Activated CD4-positive, alpha-beta memory T cell treated with anti-CD3 and anti-CD28 coated beads, Interleukin-2, amount 10 ng/mL, durations not matched to agents 7 days and 5 days (primary cell): ENCODE measurements around the gene SHQ1. TPM values are rescaled to one million over a fixed set of nuclear protein-coding genes. Genes with fewer than 3 reads are reported as not detected.

Experiments
- CTCF ChIA-PET: fragments of 350-600 bp; sonication (Branson Sonifier 250); formaldehyde crosslinking; loops from one replicate; lab custom pipeline; 2021; ENCODE audit warnings: antibody characterized with exemption, inconsistent platforms; lab: Charles Lee
- POLR2A ChIA-PET: fragments of 350-600 bp; sonication (Branson Sonifier 250); formaldehyde crosslinking; loops from one replicate; lab custom pipeline; 2021; ENCODE audit warnings: antibody characterized with exemption; lab: Charles Lee
- DNase-seq: peaks from one replicate; pipeline ENCODE4 v3.0.0-alpha.2; 2020
- H3K27ac Mint-ChIP-seq: one replicate; pipeline ENCODE4 v1.8.0; 2021; ENCODE audit warnings: mild to moderate bottlenecking, mixed read lengths
- H3K27me3 Mint-ChIP-seq: one replicate; pipeline ENCODE4 v1.8.0; 2021; ENCODE audit warnings: mixed read lengths
- H3K36me3 Mint-ChIP-seq: one replicate; pipeline ENCODE4 v1.8.0; 2021; ENCODE audit warnings: low read depth, mixed read lengths
- H3K4me1 Mint-ChIP-seq: one replicate; pipeline ENCODE4 v1.8.0; 2021; ENCODE audit warnings: mixed read lengths
- H3K4me3 Mint-ChIP-seq: one replicate; pipeline ENCODE4 v1.8.0; 2021; ENCODE audit warnings: mild to moderate bottlenecking, mixed read lengths
- H3K9me3 Mint-ChIP-seq: one replicate; pipeline ENCODE4 v1.8.0; 2021; ENCODE audit warnings: mixed read lengths
- total RNA-seq, 2 experiments: library from RNA; stranded (reverse); gene quantifications; one replicate each; pipeline ENCODE4 v1.2.3, GENCODE V29; 2021

Gene SHQ1
- total RNA-seq, 2 experiments from 2014 or later, result 16.7 to 20.6 TPM

DNA sequence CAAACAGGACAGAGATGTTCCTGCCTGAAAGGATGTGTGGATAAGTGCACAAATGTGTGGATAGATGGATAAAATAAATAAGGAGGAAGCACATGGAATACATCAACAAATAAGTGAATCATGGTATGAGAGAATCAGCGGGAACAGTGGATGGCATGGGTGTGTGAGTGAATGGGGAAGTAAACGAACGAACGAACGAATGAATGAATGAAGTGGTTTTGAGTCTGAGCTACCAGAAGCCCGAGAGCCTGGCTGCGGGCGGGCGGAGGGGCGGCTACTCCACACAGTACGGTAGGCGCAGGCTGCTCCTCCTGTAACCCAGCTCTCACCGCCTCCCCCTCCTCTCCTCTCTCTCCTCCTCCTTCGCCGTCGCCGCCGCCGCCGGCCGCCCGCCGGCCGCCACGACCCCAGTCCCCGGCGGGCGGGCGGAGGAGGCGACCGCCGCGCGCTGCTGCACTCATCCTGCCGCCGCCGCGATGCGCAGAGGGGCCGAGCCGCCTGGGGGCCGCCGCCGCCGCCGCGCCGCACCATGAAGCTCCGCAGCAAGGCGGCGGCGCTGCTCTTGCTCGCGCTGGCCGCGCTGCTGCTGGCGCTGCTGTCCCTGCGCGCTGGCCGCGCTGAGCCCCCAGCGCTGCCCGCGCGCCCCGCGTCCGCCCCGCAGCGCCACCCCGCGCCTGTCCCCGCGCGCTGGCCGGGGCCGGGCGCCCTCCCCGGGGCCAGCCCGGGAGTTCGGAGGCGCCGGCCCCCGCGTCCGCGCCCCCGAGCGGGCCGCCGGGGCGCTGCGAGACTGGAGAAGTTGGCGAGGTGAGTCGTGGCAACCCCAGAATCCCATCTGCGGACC, 39.7 kb upstream of the SHQ1 start, which contains the start of gene GXYLT2:
Gene GXYLT2, plus strand, starts transcription at position 342 of the 841 bp plus-strand sequence. Its CDS starts 188 bp downstream, at position 530.
- ChIA-PET CTCF (interaction anchor here (1.0 to 2.0 kb wide), 3 partner anchors 9 to 37 kb away, joined by 3 to 7 read pairs (median 4); no protein-coding TSS in a partner anchor), POLR2A (no interaction called here)
- H3K27ac Mint-ChIP-seq, result no peak within 1 kb of the TSS
- H3K4me1 Mint-ChIP-seq, result peaks cover 6% of the 10 kb centered on the region
- peaks cover 4% of the 10 kb centered on the region for H3K36me3 Mint-ChIP-seq
- H3K4me3 Mint-ChIP-seq, result peak within 1 kb of the TSS; percentile 49
- H3K9me3 Mint-ChIP-seq, result no peaks in the 10 kb centered on the region
- peak; percentile 21 for DNase-seq
- peaks cover 83% of the 10 kb centered on the region for H3K27me3 Mint-ChIP-seq

DNA sequence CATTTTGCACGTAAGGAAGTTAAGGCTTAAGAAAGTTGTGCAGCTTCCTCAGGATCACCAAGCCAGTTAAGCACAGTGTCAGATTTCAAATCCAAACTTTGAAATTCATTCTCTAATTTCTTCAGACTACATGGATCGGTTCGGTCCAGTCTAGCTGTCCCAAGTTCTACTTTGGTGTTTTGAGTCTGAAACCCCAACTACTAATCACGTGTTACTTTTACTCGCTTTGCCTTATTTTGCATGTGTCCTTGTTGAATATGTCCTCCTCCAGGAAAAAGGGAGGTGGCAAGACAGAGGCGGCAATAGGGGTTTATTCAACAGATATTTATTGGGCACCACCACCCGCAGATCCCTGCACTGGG, 39.1 kb upstream of the SHQ1 start:
- no peak overlapping the region for H3K27ac Mint-ChIP-seq
- H3K36me3 Mint-ChIP-seq, result peaks cover 4% of the 10 kb centered on the region
- peaks cover 77% of the 10 kb centered on the region for H3K27me3 Mint-ChIP-seq
- peak overlapping the region; percentile 49 for H3K4me3 Mint-ChIP-seq
- ChIA-PET CTCF (interaction anchor here (1.0 to 2.0 kb wide), 3 partner anchors 8 to 36 kb away, joined by 3 to 7 read pairs (median 4); no protein-coding TSS in a partner anchor), POLR2A (no interaction called here)
- H3K9me3 Mint-ChIP-seq, result no peaks in the 10 kb centered on the region
- DNase-seq, result no peak
- H3K4me1 Mint-ChIP-seq, result peaks cover 6% of the 10 kb centered on the region

DNA sequence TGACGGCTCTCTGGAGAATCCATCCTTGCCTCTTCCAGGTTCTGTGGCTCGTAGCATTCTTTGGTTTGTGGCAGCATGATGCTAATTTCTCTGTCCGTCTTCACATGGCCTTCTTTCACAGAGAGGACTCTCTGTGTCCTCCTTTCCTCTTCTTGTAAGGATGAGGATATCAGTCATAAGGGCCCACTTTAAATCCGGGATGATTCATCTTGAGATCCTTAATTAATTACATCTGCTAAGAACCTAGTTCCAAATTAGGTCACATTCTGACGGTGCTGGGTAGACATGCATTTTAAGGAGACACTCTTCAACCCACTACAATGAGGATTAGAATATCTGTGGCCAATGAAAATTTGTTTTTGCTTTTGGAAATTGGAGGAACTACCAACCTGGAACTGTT, 23.9 kb upstream of the SHQ1 start:
- CTCF ChIA-PET, result no interaction called here
- DNase-seq, result no peak
- POLR2A ChIA-PET, result no interaction called here
- Mint-ChIP-seq H3K27me3 (peaks cover 5% of the 10 kb centered on the region), H3K27ac (no peak overlapping the region), H3K4me3 (no peak overlapping the region), H3K9me3 (no peaks in the 10 kb centered on the region), H3K36me3 (no peaks in the 10 kb centered on the region), H3K4me1 (no peaks in the 10 kb centered on the region)

DNA sequence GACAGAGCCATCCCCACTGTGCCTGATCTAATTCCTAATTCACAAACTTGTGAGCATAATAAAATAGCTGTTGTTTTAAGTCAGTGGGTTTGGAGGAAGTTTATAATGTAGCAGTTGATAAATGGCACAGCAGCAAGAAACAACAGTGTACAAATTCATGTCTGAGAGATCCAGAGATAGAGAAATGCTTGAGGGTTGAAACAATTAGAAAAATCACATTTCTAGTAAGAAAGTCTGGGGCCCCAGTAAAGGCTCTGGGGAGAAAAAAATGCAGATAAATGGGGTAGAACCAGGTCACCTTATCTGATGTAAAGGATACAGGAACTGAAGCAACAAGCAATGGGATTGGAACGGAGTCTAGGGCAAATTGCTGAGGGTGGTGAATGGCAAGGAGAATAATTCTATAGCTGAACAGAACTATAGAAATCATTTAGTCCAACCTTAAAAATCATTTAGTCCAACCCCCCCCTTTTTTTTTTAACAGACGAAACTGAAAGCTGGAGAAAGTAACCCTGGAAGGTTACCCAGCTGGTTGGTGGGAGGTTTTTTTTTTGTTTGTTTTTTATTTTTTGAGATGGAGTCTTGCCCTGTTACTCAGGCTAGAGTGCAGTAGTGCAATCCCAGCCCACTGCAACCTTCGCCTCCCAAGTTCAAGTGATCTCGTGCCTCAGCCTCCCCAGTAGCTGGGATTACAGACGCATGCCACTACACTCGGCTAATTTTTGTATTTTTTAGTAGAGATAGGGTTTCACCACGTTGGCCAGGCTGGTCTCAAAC, 14.3 kb upstream of the SHQ1 start:
- Mint-ChIP-seq H3K4me1 (no peaks in the 10 kb centered on the region), H3K4me3 (no peak overlapping the region), H3K36me3 (no peaks in the 10 kb centered on the region), H3K9me3 (no peaks in the 10 kb centered on the region), H3K27ac (no peak overlapping the region), H3K27me3 (no peaks in the 10 kb centered on the region)
- ChIA-PET POLR2A (interaction anchor here (0.7 kb wide), 1 partner anchor 390 kb away, joined by 3 read pairs; no protein-coding TSS in a partner anchor), CTCF (interaction anchor here (1.5 kb wide), 1 partner anchor 11 kb away, joined by 6 read pairs; no protein-coding TSS in a partner anchor)
- no peak for DNase-seq

DNA sequence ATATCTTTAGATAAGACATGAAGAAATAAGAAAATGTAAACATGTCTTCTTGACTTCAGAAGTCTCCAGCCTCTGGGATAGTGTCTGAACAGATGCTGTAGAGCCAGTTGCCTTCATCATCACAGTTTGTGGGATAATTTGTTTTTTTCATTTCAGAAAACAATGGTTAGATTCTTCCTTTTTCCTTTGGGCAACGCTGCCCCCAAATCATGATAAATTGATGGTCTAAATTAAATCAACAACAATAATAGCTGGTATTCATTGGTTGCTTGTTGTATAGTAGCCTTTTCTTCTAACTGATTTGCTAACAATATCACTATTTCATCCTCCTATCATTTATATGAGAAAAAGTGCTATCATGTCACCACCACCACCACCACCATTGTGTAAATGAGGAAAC, 12.6 kb upstream of the SHQ1 start:
- Mint-ChIP-seq H3K27ac (no peak overlapping the region), H3K27me3 (no peaks in the 10 kb centered on the region), H3K4me3 (no peak overlapping the region), H3K4me1 (no peaks in the 10 kb centered on the region), H3K9me3 (no peaks in the 10 kb centered on the region), H3K36me3 (no peaks in the 10 kb centered on the region)
- ChIA-PET CTCF (interaction anchor here (0.7 to 1.1 kb wide), 2 partner anchors 10 to 196 kb away, joined by 3 to 4 read pairs; no protein-coding TSS in a partner anchor), POLR2A (no interaction called here)
- DNase-seq, result no peak

DNA sequence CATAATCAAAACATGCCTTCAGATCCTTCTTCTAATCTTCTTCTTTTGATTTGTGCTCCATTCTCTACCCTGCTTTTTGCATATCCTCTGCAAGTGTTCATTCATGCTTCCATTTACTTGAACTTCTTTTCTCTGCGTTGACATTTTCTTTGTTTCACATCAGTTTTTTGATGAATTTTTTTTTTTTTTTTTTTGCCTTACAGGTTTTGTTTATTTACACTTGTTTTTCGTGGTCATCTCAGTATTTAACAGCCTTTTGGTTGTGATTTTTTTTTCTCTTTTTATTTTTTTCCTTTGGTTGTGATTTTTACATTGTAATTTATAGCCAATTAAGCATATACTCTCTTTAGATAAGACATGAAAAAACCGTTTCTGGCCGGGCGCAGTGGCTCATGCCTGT, 11.8 kb upstream of the SHQ1 start:
- ChIA-PET CTCF (interaction anchor here (1.1 kb wide), 1 partner anchor 9 kb away, joined by 3 read pairs; no protein-coding TSS in a partner anchor), POLR2A (no interaction called here)
- Mint-ChIP-seq H3K9me3 (no peaks in the 10 kb centered on the region), H3K27ac (no peak overlapping the region), H3K4me3 (no peak overlapping the region), H3K27me3 (peaks cover 3% of the 10 kb centered on the region), H3K4me1 (no peaks in the 10 kb centered on the region), H3K36me3 (no peaks in the 10 kb centered on the region)
- DNase-seq, result no peak

DNA sequence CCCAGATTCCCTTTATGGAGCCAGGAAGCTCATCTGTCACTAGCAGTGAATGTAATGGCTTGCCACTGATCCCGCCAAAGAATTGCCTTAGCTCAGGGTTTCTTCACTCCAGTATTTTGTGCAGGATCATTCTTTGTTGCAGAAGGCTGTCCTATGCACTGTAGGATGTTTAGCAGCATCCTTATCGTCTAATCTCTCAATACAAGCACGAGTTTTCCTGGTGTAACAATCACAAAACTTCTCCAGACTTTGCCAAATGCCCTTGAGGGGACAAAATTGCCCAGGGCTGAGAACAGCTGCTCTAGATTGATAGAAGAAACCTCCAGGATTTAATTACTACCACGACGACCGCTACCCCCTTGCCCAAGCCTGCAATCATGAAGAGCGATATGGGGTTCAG, 6.8 kb upstream of the SHQ1 start:
- CTCF ChIA-PET, result interaction anchor here (1.5 kb wide), 1 partner anchor 231 kb away, joined by 8 read pairs; no protein-coding TSS in a partner anchor
- Mint-ChIP-seq H3K4me3 (no peak overlapping the region), H3K27ac (no peak overlapping the region), H3K9me3 (no peaks in the 10 kb centered on the region), H3K27me3 (peaks cover 17% of the 10 kb centered on the region), H3K4me1 (no peaks in the 10 kb centered on the region), H3K36me3 (no peaks in the 10 kb centered on the region)
- no peak for DNase-seq
- POLR2A ChIA-PET, result no interaction called here

DNA sequence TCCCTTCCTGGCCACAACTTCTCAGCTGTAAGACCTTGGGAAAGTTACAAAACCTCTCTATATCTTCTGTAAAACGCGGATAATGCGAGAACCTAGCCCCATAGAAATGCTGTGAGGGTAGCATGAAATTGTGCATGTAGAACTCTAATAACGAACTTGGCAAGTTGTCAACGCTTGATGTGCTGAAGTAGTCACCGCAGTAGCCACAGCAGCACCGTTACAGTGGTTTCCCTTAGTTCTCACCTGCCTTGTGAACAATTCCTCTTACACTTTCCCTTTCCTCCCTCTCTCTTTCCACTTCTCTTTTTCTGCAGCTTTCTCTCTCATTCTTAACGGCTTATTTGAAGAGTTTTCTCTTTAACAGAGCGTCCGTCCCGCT, 447 bp upstream of the SHQ1 start:
- DNase-seq, result peak; percentile 43
- Mint-ChIP-seq H3K27ac (peak overlapping the region; percentile 41), H3K9me3 (no peaks in the 10 kb centered on the region), H3K4me1 (peaks cover 51% of the 10 kb centered on the region), H3K4me3 (peak overlapping the region; percentile 93), H3K36me3 (peaks cover 3% of the 10 kb centered on the region), H3K27me3 (peaks cover 17% of the 10 kb centered on the region)
- CTCF ChIA-PET, result interaction anchor here (1.2 to 2.1 kb wide), 2 partner anchors 26 to 237 kb away, joined by 3 to 9 read pairs; no protein-coding TSS in a partner anchor
- POLR2A ChIA-PET, result interaction anchor here (0.9 to 1.6 kb wide), 6 partner anchors 11 to 973 kb away, joined by 3 to 7 read pairs (median 3); partner anchors contain the start of gene RYBP

DNA sequence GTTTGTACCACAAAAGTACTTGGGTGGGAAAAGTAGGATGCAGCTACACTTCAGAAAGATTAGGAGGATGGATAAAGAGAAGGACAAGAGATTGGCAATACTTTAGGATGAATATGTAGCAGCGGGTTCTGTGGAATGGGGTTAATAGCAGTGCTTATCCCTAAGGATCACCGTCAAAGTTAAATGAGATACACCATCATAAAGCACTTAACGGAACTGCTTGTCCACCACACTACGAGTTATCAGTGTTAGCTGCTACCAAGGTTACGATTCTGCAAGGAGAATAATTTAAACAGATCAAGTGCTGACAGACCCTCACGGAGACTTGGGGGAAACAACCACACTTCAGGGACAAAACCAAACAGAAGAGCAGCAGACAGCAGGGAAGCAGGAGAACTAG, 963 bp downstream of the SHQ1 start:
- ChIA-PET POLR2A (interaction anchor here (1.3 to 1.6 kb wide), 3 partner anchors 9 to 25 kb away, joined by 3 to 7 read pairs (median 4); no protein-coding TSS in a partner anchor), CTCF (interaction anchor here (1.1 to 2.1 kb wide), 2 partner anchors 25 to 209 kb away, joined by 6 to 9 read pairs; no protein-coding TSS in a partner anchor)
- peak overlapping the region; percentile 47 for H3K27ac Mint-ChIP-seq
- no peaks in the 10 kb centered on the region for H3K9me3 Mint-ChIP-seq
- H3K27me3 Mint-ChIP-seq, result peaks cover 16% of the 10 kb centered on the region
- H3K4me1 Mint-ChIP-seq, result peaks cover 51% of the 10 kb centered on the region
- peak overlapping the region; percentile 93 for H3K4me3 Mint-ChIP-seq
- H3K36me3 Mint-ChIP-seq, result peaks cover 6% of the 10 kb centered on the region
- no peak for DNase-seq

DNA sequence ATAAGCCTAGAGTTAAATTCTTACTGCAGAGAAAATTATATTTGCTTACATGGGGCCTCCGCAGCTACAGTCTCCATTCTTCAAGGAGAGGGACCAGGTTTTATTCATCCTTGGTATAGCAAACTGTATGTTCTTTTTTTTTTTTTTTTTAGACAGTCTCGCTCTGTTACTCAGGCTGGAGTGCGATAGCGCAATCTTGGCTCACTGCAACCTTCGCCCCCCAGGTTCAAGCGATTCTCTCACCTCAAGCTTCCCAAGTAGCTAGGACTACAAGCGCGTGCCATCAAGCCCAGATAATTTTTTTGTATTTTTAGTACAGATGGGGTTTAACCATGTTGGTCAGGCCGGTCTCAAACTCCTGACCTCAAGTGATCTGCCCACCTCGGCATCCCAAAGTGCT, 2.1 kb downstream of the SHQ1 start:
- DNase-seq, result no peak
- Mint-ChIP-seq H3K27me3 (peaks cover 12% of the 10 kb centered on the region), H3K27ac (no peak overlapping the region), H3K4me1 (peaks cover 51% of the 10 kb centered on the region), H3K36me3 (peaks cover 14% of the 10 kb centered on the region), H3K4me3 (peak overlapping the region; percentile 1), H3K9me3 (no peaks in the 10 kb centered on the region)
- POLR2A ChIA-PET, result no interaction called here
- CTCF ChIA-PET, result interaction anchor here (0.6 to 0.9 kb wide), 4 partner anchors 24 to 970 kb away, joined by 3 to 4 read pairs (median 3); no protein-coding TSS in a partner anchor

DNA sequence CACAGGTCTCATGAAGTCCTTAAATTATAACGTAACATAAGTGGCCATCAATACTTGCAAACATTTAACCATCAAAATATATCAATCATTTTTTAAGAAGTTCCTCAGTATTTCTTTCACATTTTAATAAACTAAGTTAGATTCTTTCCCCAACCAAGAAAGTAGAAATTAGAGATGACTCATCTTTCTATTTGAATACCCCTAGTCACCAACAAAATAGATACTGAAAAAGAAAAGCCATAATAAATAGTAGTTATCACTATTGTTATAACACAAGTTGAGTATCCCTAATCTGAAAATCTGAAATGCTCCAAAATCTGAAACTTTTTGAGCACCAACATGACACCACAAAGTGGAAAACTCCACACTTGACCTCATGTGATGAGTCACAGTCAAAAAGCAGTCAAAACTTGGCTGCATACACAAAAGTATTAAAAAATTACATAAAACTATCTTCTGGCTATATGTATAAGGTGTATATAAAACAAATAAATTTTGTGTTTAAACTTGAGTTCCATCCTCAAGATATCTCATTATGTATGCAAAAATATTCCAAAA, 3.7 kb downstream of the SHQ1 start:
- Mint-ChIP-seq H3K9me3 (no peaks in the 10 kb centered on the region), H3K27ac (no peak overlapping the region), H3K27me3 (peaks cover 4% of the 10 kb centered on the region), H3K36me3 (peaks cover 20% of the 10 kb centered on the region), H3K4me1 (peaks cover 48% of the 10 kb centered on the region), H3K4me3 (no peak overlapping the region)
- CTCF ChIA-PET, result no interaction called here
- POLR2A ChIA-PET, result no interaction called here
- no peak for DNase-seq

DNA sequence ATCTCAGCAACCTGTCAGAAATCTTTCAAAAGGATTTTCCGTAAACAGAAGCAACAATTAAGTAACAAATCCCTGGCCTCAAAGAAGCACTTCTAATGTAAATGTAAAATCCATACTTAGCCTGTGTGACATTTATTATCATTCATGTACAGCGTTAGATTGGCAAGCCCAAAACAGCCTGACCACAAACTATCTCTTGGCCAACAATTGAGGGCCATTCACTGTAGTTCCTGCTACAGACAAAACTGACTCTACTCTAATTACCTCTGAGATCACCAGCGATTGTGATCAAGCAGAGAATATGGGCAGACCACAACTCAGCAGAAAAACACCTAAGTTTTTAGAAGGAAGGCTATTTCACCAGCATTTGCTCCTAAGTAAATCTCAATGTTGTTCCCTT, 9.2 kb downstream of the SHQ1 start:
- H3K27me3 Mint-ChIP-seq, result no peaks in the 10 kb centered on the region
- no peaks in the 10 kb centered on the region for H3K9me3 Mint-ChIP-seq
- H3K36me3 Mint-ChIP-seq, result peaks cover 32% of the 10 kb centered on the region
- POLR2A ChIA-PET, result no interaction called here
- H3K27ac Mint-ChIP-seq, result no peak overlapping the region
- CTCF ChIA-PET, result interaction anchor here (1.1 kb wide), 1 partner anchor 173 kb away, joined by 4 read pairs; no protein-coding TSS in a partner anchor
- no peak overlapping the region for H3K4me3 Mint-ChIP-seq
- H3K4me1 Mint-ChIP-seq, result peaks cover 2% of the 10 kb centered on the region
- DNase-seq, result no peak
